Testis (tissue), 3 donors: ENCODE results near the gene RYR1. TPM values are rescaled to one million over a fixed set of nuclear protein-coding genes. Genes with fewer than 3 reads are reported as not detected.

Source experiments
- DNase-seq: peaks from one replicate; pipeline ENCODE4 v3.0.0-alpha.2; 2019
- H3K27ac ChIP-seq, 2 donors: fragments of 200-600 bp; sonication (generic); one replicate each; pipeline ENCODE4 v1.5.1; 2019
- H3K27me3 ChIP-seq: fragments of 200-600 bp; sonication (generic); one replicate; pipeline ENCODE4 v1.5.1; 2019
- H3K36me3 ChIP-seq: fragments of 200-600 bp; sonication (generic); one replicate; pipeline ENCODE4 v1.5.1; 2017; ENCODE audit warnings: low read depth; ENCODE audit errors: missing control alignments
- H3K4me1 ChIP-seq: fragments of 200-600 bp; sonication (generic); one replicate; pipeline ENCODE4 v1.5.1; 2019
- H3K4me3 ChIP-seq, 2 donors: fragments of 200-600 bp; sonication (generic); one replicate each; pipeline ENCODE4 v1.5.1; 2017 to 2019
- H3K9me3 ChIP-seq: fragments of 200-600 bp; sonication (generic); one replicate; pipeline ENCODE4 v1.5.1; 2017
- POLR2A ChIP-seq: fragments of 450-650 bp; IDR thresholded peaks from one replicate; pipeline ENCODE4 v1.6.1; 2017; ENCODE audit warnings: antibody characterized with exemption, mild to moderate bottlenecking, moderate library complexity
- WGBS, 2 donors: methylation state at CpG; one replicate each; pipeline ENCODE4 v1.1.5; 2018; 5-methylcytosine and 5-hydroxymethylcytosine counted together
- intact Hi-C: fragments of 100-400 bp; cut with DNase I; formaldehyde crosslinking; loops from one replicate; pipeline ENCODE4 v1.15.1; 2023; ENCODE audit warnings: low total_unique reads
- polyA plus RNA-seq: library from polyadenylated mRNA; stranded (reverse); fragments of 350-450 nt; fragmentation: Illumina TruSeq; extraction: RNeasy Lipid Tissue Mini Kit (QIAGEN cat#74804); gene quantifications from one replicate; pipeline ENCODE4 v1.2.3, GENCODE V29; 2014; ENCODE audit warnings: low read depth, low replicate concordance; ENCODE audit not compliant: insufficient read depth
- total RNA-seq, 2 donors: library from RNA; depleted of rRNA; stranded (reverse); fragments of >200 nt; gene quantifications; one replicate each; pipeline ENCODE4 v1.2.3, GENCODE V29; 2016
- TF ChIP-seq, protein P1 (sequence below), 3 experiments: fragments of 450-650 bp in 2 of 3; fragments of 200-600 bp in 1 of 3; sonication (generic) in 1 of 3; IDR thresholded peaks; one replicate each; pipeline ENCODE4 v1.5.1; 2016 to 2019; ENCODE audit warnings: antibody characterized with exemption in 3 of 3, mild to moderate bottlenecking in 2 of 3, moderate library complexity in 1 of 3

RYR1 gene
- total and polyA plus RNA-seq, 3 donors from 2014 or later: 11.8 to 26.1 (median 15.6) TPM

GRCh38 chr19:38615007-38615581 lies 181.6 kb downstream of the RYR1 start:
- no peak for DNase-seq
- WGBS, 2 donors: 73 to 76% methylated on average over 7 of the region's 7 CpGs
- intact Hi-C loops: loop anchor here (10.0 kb wide), 1 partner anchor 210 kb away; the partner anchor contains the start of gene FAM98C
- peaks cover 6% of the 10 kb centered on the region for H3K4me1 ChIP-seq
- H3K27ac ChIP-seq: no peak overlapping the region
- H3K4me3 ChIP-seq: no peak overlapping the region
- H3K36me3 ChIP-seq: no peaks in the 10 kb centered on the region
- H3K27me3 ChIP-seq: no peaks in the 10 kb centered on the region
- no peak for TF ChIP-seq POLR2A
- TF ChIP-seq, protein P1, sequence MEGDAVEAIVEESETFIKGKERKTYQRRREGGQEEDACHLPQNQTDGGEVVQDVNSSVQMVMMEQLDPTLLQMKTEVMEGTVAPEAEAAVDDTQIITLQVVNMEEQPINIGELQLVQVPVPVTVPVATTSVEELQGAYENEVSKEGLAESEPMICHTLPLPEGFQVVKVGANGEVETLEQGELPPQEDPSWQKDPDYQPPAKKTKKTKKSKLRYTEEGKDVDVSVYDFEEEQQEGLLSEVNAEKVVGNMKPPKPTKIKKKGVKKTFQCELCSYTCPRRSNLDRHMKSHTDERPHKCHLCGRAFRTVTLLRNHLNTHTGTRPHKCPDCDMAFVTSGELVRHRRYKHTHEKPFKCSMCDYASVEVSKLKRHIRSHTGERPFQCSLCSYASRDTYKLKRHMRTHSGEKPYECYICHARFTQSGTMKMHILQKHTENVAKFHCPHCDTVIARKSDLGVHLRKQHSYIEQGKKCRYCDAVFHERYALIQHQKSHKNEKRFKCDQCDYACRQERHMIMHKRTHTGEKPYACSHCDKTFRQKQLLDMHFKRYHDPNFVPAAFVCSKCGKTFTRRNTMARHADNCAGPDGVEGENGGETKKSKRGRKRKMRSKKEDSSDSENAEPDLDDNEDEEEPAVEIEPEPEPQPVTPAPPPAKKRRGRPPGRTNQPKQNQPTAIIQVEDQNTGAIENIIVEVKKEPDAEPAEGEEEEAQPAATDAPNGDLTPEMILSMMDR (IDR thresholded peaks at IDR 0.05): no peak
- no peaks in the 10 kb centered on the region for H3K9me3 ChIP-seq

DNA sequence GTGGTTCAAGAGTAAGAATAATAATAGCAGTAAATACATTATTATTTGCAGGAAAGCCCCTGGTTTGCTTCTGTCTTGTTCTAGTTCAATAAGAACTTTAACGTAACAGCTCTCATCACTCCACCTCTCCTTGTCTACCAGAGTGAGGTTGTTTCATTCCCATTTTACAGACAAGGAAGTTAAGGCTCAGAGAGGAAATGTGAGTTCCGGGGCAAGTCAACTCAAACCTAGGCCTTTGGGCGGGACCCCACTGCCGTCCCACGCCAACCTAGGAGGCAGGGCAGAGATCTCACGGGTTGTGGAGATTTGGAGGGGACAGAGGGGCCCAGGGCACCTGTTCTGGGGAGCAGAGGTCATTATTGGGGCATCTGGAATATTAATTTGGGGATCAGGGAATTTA lies 182.8 kb downstream of the RYR1 start:
- DNase-seq: no peak
- no peak overlapping the region for H3K27ac ChIP-seq
- H3K9me3 ChIP-seq: no peaks in the 10 kb centered on the region
- TF ChIP-seq POLR2A: no peak
- TF ChIP-seq, protein P1 (IDR thresholded peaks at IDR 0.05): no peak
- H3K36me3 ChIP-seq: no peaks in the 10 kb centered on the region
- no peaks in the 10 kb centered on the region for H3K27me3 ChIP-seq
- no peak overlapping the region for H3K4me3 ChIP-seq
- intact Hi-C loops: loop anchor here (10.0 kb wide), 1 partner anchor 211 kb away; the partner anchor contains the start of gene FAM98C
- 95 to 96% methylated on average over 6 of the region's 6 CpGs for WGBS, 2 donors
- H3K4me1 ChIP-seq: peaks cover 7% of the 10 kb centered on the region

DNA sequence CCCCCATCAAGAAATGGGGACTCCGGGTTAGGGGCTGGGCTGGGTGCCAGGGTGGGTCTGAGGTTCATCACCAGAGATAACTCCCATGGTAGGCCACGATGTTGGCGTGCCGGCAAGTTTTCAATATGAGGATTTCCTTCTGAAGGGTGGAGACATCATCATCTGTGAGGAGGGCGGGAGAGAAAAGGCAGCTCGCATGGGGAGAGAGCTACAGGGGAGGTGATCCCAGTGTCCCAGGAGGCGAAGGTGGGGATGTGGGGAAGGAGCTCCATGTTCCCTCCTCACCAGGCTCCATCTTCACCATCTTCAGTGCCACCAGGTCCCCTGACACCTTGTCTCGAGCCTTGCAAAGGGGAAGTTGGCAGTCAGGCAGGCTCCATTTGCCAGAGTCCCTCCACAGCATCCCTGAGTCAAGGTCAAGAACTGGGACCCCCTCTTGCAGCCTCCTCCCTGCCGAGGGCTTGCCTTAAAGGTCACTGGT lies 183.8 kb downstream of the RYR1 start:
- Histone ChIP-seq H3K9me3 (no peaks in the 10 kb centered on the region), H3K27me3 (no peaks in the 10 kb centered on the region), H3K4me3 (peak overlapping the region in 1 of 2 donors; percentile 94), H3K27ac (no peak overlapping the region), H3K36me3 (no peaks in the 10 kb centered on the region), H3K4me1 (peaks cover 7% of the 10 kb centered on the region)
- DNase-seq: no peak
- intact Hi-C loops: loop anchor here (10.0 kb wide), 1 partner anchor 213 kb away; the partner anchor contains the start of gene FAM98C
- WGBS, 2 donors: 69% methylated on average over 7 to 9 of the region's 9 CpGs
- TF ChIP-seq POLR2A: no peak
- TF ChIP-seq, protein P1 (IDR thresholded peaks at IDR 0.05): no peak

GRCh38 chr19:38617764-38618589 lies 184.5 kb downstream of the RYR1 start, which contains the start of gene MAP4K1:
MAP4K1 (minus strand) TSS chr19:38617953; CDS start chr19:38617895, 58 bp downstream.
- Histone ChIP-seq H3K4me3 (peak within 1 kb of the TSS; percentile 83 to 94), H3K9me3 (no peaks in the 10 kb centered on the region), H3K36me3 (no peaks in the 10 kb centered on the region), H3K27me3 (no peaks in the 10 kb centered on the region), H3K27ac (no peak within 1 kb of the TSS), H3K4me1 (peaks cover 7% of the 10 kb centered on the region)
- 18 to 32% methylated on average over 20 to 27 of the region's 28 CpGs for WGBS, 2 donors
- peak; percentile 25 for DNase-seq
- intact Hi-C loops: loop anchor here (10.0 kb wide), 1 partner anchor 213 kb away; the partner anchor contains the start of gene FAM98C
- TF ChIP-seq, protein P1 (IDR thresholded peaks at IDR 0.05): no peak
- TF ChIP-seq POLR2A: no peak
